OCI-LY7 (cell line): Measurements from ENCODE around the gene ENDOG. TPM values are rescaled to one million over a fixed set of nuclear protein-coding genes. Genes with fewer than 3 reads are reported as not detected.

Experiments used
- BruUV-seq: library from RNA; stranded (reverse); fragments of 400-500 nt; replicated peaks from 2 replicates; lab custom pipeline; 2021; lab: Mats Ljungman, UMichigan
- CTCF ChIA-PET: fragments of 300-600 bp; sonication (Branson Sonifier 250); formaldehyde crosslinking; loops from one replicate; lab custom pipeline; 2022; ENCODE audit warnings: antibody characterized with exemption; ENCODE audit not compliant: unreplicated experiment; lab: Charles Lee
- POLR2A ChIA-PET: fragments of 300-600 bp; sonication (Branson Sonifier 250); formaldehyde crosslinking; loops from one replicate; lab custom pipeline; 2022; ENCODE audit warnings: antibody characterized with exemption; lab: Charles Lee
- DNase-seq: peaks from one replicate; pipeline ENCODE4 v3.0.0-alpha.2; 2015; ENCODE audit warnings: low spot score
- H2AFZ ChIP-seq: fragments of 200-600 bp; sonication (generic), shearing (Covaris generic); 2 replicates; pipeline ENCODE4 v1.6.1; 2014; ENCODE audit warnings: mild to moderate bottlenecking, antibody characterized with exemption, low read length, moderate library complexity
- H3K27ac ChIP-seq: fragments of 200-600 bp; sonication (generic); 2 replicates; pipeline ENCODE4 v1.5.1; 2014; ENCODE audit warnings: mixed run types, low read depth, mild to moderate bottlenecking, moderate library complexity, low read length, inconsistent platforms; ENCODE audit not compliant: poor library complexity, severe bottlenecking
- H3K36me3 ChIP-seq: fragments of 200-600 bp; sonication (generic); 2 replicates; pipeline ENCODE4 v1.6.1; 2014; ENCODE audit warnings: mild to moderate bottlenecking, antibody characterized with exemption, low read length, moderate library complexity, mixed read lengths; ENCODE audit not compliant: insufficient read depth
- H3K4me1 ChIP-seq: fragments of 200-600 bp; sonication (generic); 2 replicates; pipeline ENCODE4 v1.5.1; 2014; ENCODE audit warnings: mild to moderate bottlenecking, low read length; ENCODE audit not compliant: insufficient read depth, poor library complexity, severe bottlenecking
- H3K4me2 ChIP-seq: fragments of 200-600 bp; sonication (generic); 2 replicates; pipeline ENCODE4 v1.6.1; 2014; ENCODE audit warnings: mild to moderate bottlenecking, low read length
- H3K4me3 ChIP-seq: fragments of 200-600 bp; sonication (generic); 2 replicates; pipeline ENCODE4 v1.5.1; 2014; ENCODE audit warnings: mild to moderate bottlenecking, low read depth, low read length; ENCODE audit not compliant: poor library complexity, severe bottlenecking
- H3K79me2 ChIP-seq: fragments of 200-600 bp; sonication (generic); 2 replicates; pipeline ENCODE4 v1.6.1; 2016; ENCODE audit warnings: low read depth, mild to moderate bottlenecking, low read length, moderate library complexity, mixed read lengths; ENCODE audit not compliant: insufficient read depth
- H3K9me2 ChIP-seq: fragments of 200-600 bp; sonication (generic); 2 replicates; pipeline ENCODE4 v1.6.1; 2016; ENCODE audit warnings: mild to moderate bottlenecking, low read length, mixed read lengths; ENCODE audit not compliant: insufficient read depth
- H3K9me3 ChIP-seq: fragments of 200-600 bp; sonication (generic); 2 replicates; pipeline ENCODE4 v1.6.1; 2014; ENCODE audit warnings: mild to moderate bottlenecking, mixed run types, low read length, mixed read lengths
- H4K20me1 ChIP-seq: fragments of 200-600 bp; sonication (generic); 2 replicates; pipeline ENCODE4 v1.6.1; 2014; ENCODE audit warnings: mild to moderate bottlenecking, antibody characterized with exemption, low read length, moderate library complexity, mixed read lengths; ENCODE audit not compliant: insufficient read depth
- CTCF ChIP-seq: fragments of 200-600 bp; sonication (generic); conservative IDR thresholded peaks from 2 replicates; pipeline ENCODE4 v1.5.1; 2014; ENCODE audit warnings: mild to moderate bottlenecking, antibody characterized with exemption, low read length, moderate library complexity, mixed read lengths
- EZH2phosphoT487 ChIP-seq: fragments of 200-600 bp; sonication (generic); IDR thresholded peaks from 2 replicates; pipeline ENCODE4 v1.6.1; 2018; ENCODE audit warnings: low read depth, borderline replicate concordance, mild to moderate bottlenecking, mixed run types, antibody characterized with exemption, low read length, moderate library complexity, mixed read lengths
- intact Hi-C: fragments of 100-400 bp; cut with micrococcal nuclease; formaldehyde crosslinking; loops from one replicate; pipeline ENCODE4 v1.10.0; 2022; ENCODE audit not compliant: unreplicated experiment
- total RNA-seq, 2 experiments: library from RNA; depleted of rRNA in 1 of 2; stranded (reverse); fragments of >200 nt in 1 of 2; shearing (Covaris generic) in 1 of 2; gene quantifications; 2 replicates each; pipeline ENCODE4 v1.2.3, GENCODE V29; 2014 to 2022

ENDOG gene
- total RNA-seq, 2 experiments from 2014 or later: 29.4 to 35.2 TPM

GRCh38 chr9:128818839-128819715 lies 777 bp downstream of the ENDOG start:
- Histone ChIP-seq H4K20me1 (0 out of 2 replicates have a peak, but pooled peaks cover 4% of the 10 kb centered on the region), H3K4me3 (peak overlapping the region; percentile 71), H3K9me2 (no peaks in the 10 kb centered on the region), H3K27ac (no peak overlapping the region), H3K79me2 (0 out of 2 replicates have a peak, but pooled peaks cover 5% of the 10 kb centered on the region), H3K36me3 (peaks cover 40% of the 10 kb centered on the region), H3K4me1 (peaks cover 23% of the 10 kb centered on the region), H3K4me2 (peak overlapping the region; percentile 96), H3K9me3 (no peaks in the 10 kb centered on the region), H2AFZ (peak overlapping the region; percentile 45; the same call in 1 of the 2 replicates)
- ChIA-PET CTCF (interaction anchor here (0.6 to 1.2 kb wide), 9 partner anchors 9 to 262 kb away, joined by 3 to 9 read pairs (median 3); partner anchors contain the start of genes DOLPP1, SPOUT1 and TBC1D13), POLR2A (interaction anchor here (0.6 to 2.6 kb wide), 7 partner anchors 9 to 211 kb away, joined by 3 to 24 read pairs (median 3); partner anchors contain the start of genes SPOUT1 and ZDHHC12)
- intact Hi-C loops: loop anchor here (1.0 to 5.0 kb wide), 3 partner anchors 95 to 266 kb away; partner anchors contain the start of genes SPTAN1 and ZDHHC12
- no TSS peak for BruUV-seq
- DNase-seq: peak; percentile 62
- TF ChIP-seq EZH2phosphoT487 (no peak), CTCF (no peak)

- intact Hi-C loops: loop anchor here (2.0 to 5.0 kb wide), 2 partner anchors 173 to 267 kb away; partner anchors contain the start of gene SPTAN1
- Histone ChIP-seq H3K9me3 (no peaks in the 10 kb centered on the region), H3K4me3 (peak overlapping the region; percentile 71), H2AFZ (no peak overlapping the region), H3K36me3 (peaks cover 50% of the 10 kb centered on the region), H3K4me2 (peak overlapping the region; percentile 96), H3K79me2 (0 out of 2 replicates have a peak, but pooled peaks cover 5% of the 10 kb centered on the region), H3K9me2 (no peaks in the 10 kb centered on the region), H4K20me1 (0 out of 2 replicates have a peak, but pooled peaks cover 4% of the 10 kb centered on the region), H3K4me1 (peaks cover 23% of the 10 kb centered on the region), H3K27ac (no peak overlapping the region)
- no peak for TF ChIP-seq CTCF
- TF ChIP-seq EZH2phosphoT487: no peak
- ChIA-PET POLR2A (interaction anchor here (1.0 to 2.6 kb wide), 2 partner anchors 10 to 96 kb away, joined by 3 to 24 read pairs; partner anchors contain the start of genes SPOUT1 and ZDHHC12), CTCF (interaction anchor here (0.6 kb wide), 1 partner anchor 156 kb away, joined by 4 read pairs; no protein-coding TSS in a partner anchor)
- BruUV-seq: TSS peak; percentile 36
- DNase-seq: no peak
Measured at GRCh38 chr9:128819716-128820664, 1.7 kb downstream of the ENDOG start.
